Caco-2 (cell line): ENCODE measurements around the gene MCC. TPM values are rescaled to one million over a fixed set of nuclear protein-coding genes. Genes with fewer than 3 reads are reported as not detected.

ENCODE experiments used
- Bru-seq: library from RNA; stranded (reverse); fragments of 400-500 nt; gene quantifications from one replicate; lab custom pipeline; 2021; lab: Mats Ljungman, UMichigan
- BruChase-seq, 2 experiments: library from RNA; stranded (reverse); fragments of 400-500 nt; gene quantifications; one replicate each; lab custom pipeline; 2021; lab: Mats Ljungman, UMichigan
- BruUV-seq: library from RNA; stranded (reverse); fragments of 400-500 nt; replicated peaks from 2 replicates; lab custom pipeline; 2021; lab: Mats Ljungman, UMichigan
- CTCF ChIA-PET: fragments of 300-600 bp; sonication (Branson Sonifier 250); formaldehyde crosslinking; loops from one replicate; lab custom pipeline; 2022; ENCODE audit warnings: antibody characterized with exemption; lab: Charles Lee
- POLR2A ChIA-PET: fragments of 300-600 bp; sonication (Branson Sonifier 250); formaldehyde crosslinking; loops from one replicate; lab custom pipeline; 2022; ENCODE audit warnings: antibody characterized with exemption; lab: Charles Lee
- DNase-seq, 2 experiments: peaks; one replicate each; pipeline versions ENCODE4 v3.0.0 to v3.0.0-alpha.2; 2020 to 2022
- H3K27me3 ChIP-seq: replicated peaks from 2 replicates; pipeline ENCODE4 v1.6.0; 2011; ENCODE audit warnings: low read length; ENCODE audit not compliant: control insufficient read depth, insufficient read depth
- H3K36me3 ChIP-seq: 2 replicates; pipeline ENCODE4 v1.5.1; 2011; ENCODE audit warnings: low read length; ENCODE audit not compliant: control insufficient read depth, insufficient read depth
- H3K4me1 ChIP-seq: fragments of 250-450 bp; sonication (Bioruptor Pico); 2 replicates; pipeline ENCODE4 v1.5.1; 2020; ENCODE audit warnings: mild to moderate bottlenecking
- H3K4me3 ChIP-seq: 2 replicates; pipeline ENCODE4 v1.5.1; 2011; ENCODE audit warnings: low read depth, mild to moderate bottlenecking, control low read depth, low read length
- H3K9me3 ChIP-seq: fragments of 250-450 bp; sonication (Bioruptor Pico); 2 replicates; pipeline ENCODE4 v1.5.1; 2020; ENCODE audit warnings: mild to moderate bottlenecking, moderate library complexity
- H3K27ac Mint-ChIP-seq: one replicate; pipeline ENCODE4 v1.8.0; 2022; ENCODE audit warnings: mixed read lengths; ENCODE audit not compliant: unreplicated experiment
- H3K27me3 Mint-ChIP-seq: one replicate; pipeline ENCODE4 v1.8.0; 2022; ENCODE audit warnings: mixed read lengths; ENCODE audit not compliant: insufficient read depth, unreplicated experiment
- H3K36me3 Mint-ChIP-seq: one replicate; pipeline ENCODE4 v1.8.0; 2022; ENCODE audit warnings: mild to moderate bottlenecking, mixed read lengths; ENCODE audit not compliant: insufficient read depth, unreplicated experiment
- H3K4me1 Mint-ChIP-seq: one replicate; pipeline ENCODE4 v1.8.0; 2022; ENCODE audit warnings: low read depth, mixed read lengths; ENCODE audit not compliant: unreplicated experiment
- H3K4me3 Mint-ChIP-seq: one replicate; pipeline ENCODE4 v1.8.0; 2022; ENCODE audit warnings: mild to moderate bottlenecking, moderate library complexity, mixed read lengths; ENCODE audit not compliant: unreplicated experiment
- H3K9me3 Mint-ChIP-seq: one replicate; pipeline ENCODE4 v1.8.0; 2022; ENCODE audit warnings: mixed read lengths; ENCODE audit not compliant: unreplicated experiment
- CTCF ChIP-seq, 2 experiments: fragments of 200-600 bp in 1 of 2; IDR thresholded peaks; 1 replicate in 1 of 2; 2 replicates in 1 of 2; pipeline versions ENCODE4 v1.5.1 to v1.8.0; 2011 to 2022; ENCODE audit warnings: antibody characterized with exemption in 1 of 2, control low read depth in 1 of 2, inconsistent platforms in 1 of 2, low read depth in 1 of 2, low read length in 1 of 2, mild to moderate bottlenecking in 1 of 2, moderate library complexity in 1 of 2; ENCODE audit not compliant: insufficient read depth in 1 of 2, severe bottlenecking in 1 of 2, unreplicated experiment in 1 of 2
- intact Hi-C: fragments of 100-400 bp; cut with micrococcal nuclease; formaldehyde crosslinking; loops from one replicate; pipeline ENCODE4 v1.10.0; 2022; ENCODE audit not compliant: unreplicated experiment
- long read RNA-seq: library from polyadenylated mRNA; stranded (forward); transcript quantifications from one replicate; pipeline ENCODE4 v2.0.0, GENCODE V29; 2022
- total RNA-seq: library from RNA; stranded (reverse); gene quantifications from 2 replicates; pipeline ENCODE4 v1.2.3, GENCODE V29; 2022

MCC gene
- total RNA-seq = 0.09 TPM in 1 of 2 replicates, not detected in the other
- Bru-seq, nascent RNA = percentile 10 among the genes with signal in this experiment
- BruChase-seq, experiment 1, labeled RNA remaining after a 2-hour chase = percentile 10 among the genes with signal in this experiment
- BruChase-seq, experiment 2, labeled RNA remaining after a 6-hour chase = percentile 6 among the genes with signal in this experiment
- long read RNA-seq, partial matches to known transcripts = 0 of 2 reads
- long read RNA-seq, other reads (novel, unspliced or antisense) = 2 of 2 reads

GRCh38 chr5:113487781-113488644, at the start of gene MCC:
MCC (minus strand) TSS chr5:113488453.
- TF ChIP-seq CTCF (IDR thresholded peaks at IDR 0.05; ENCODE audit: insufficient read depth in 1 of 2, low read depth in 1 of 2, low read length in 1 of 2, severe bottlenecking in 1 of 2, unreplicated experiment in 1 of 2) = no peak
- no peaks in the 10 kb centered on the region for H3K4me1 ChIP-seq
- BruUV-seq = no TSS peak
- H3K27me3 ChIP-seq = no peaks in the 10 kb centered on the region; the same call in 1 of the 2 replicates
- intact Hi-C loops = no loop called here
- peak within 1 kb of the TSS; percentile 65 for H3K4me3 ChIP-seq
- no peaks in the 10 kb centered on the region for H3K36me3 Mint-ChIP-seq
- peaks cover 4% of the 10 kb centered on the region for H3K27me3 Mint-ChIP-seq
- no peak within 1 kb of the TSS for H3K27ac Mint-ChIP-seq
- H3K9me3 ChIP-seq = peaks cover 16% of the 10 kb centered on the region; the same call in 1 of the 2 replicates
- H3K9me3 Mint-ChIP-seq = peaks cover 19% of the 10 kb centered on the region
- DNase-seq = peak; percentile 82
- no peaks in the 10 kb centered on the region for H3K36me3 ChIP-seq
- H3K4me3 Mint-ChIP-seq = peak within 1 kb of the TSS; percentile 91
- ChIA-PET POLR2A (no interaction called here), CTCF (interaction anchor here (0.6 kb wide), 1 partner anchor 124 kb away, joined by 3 read pairs; no protein-coding TSS in a partner anchor)
- H3K4me1 Mint-ChIP-seq = no peaks in the 10 kb centered on the region

- Histone ChIP-seq H3K4me1 (no peaks in the 10 kb centered on the region), H3K36me3 (no peaks in the 10 kb centered on the region), H3K4me3 (no peak overlapping the region), H3K9me3 (peaks cover 16% of the 10 kb centered on the region), H3K27me3 (no peaks in the 10 kb centered on the region)
- intact Hi-C loops = no loop called here
- Mint-ChIP-seq H3K27ac (no peak overlapping the region), H3K9me3 (peaks cover 15% of the 10 kb centered on the region), H3K4me1 (no peaks in the 10 kb centered on the region), H3K36me3 (peaks cover 20% of the 10 kb centered on the region), H3K4me3 (no peak overlapping the region), H3K27me3 (no peaks in the 10 kb centered on the region)
- BruUV-seq = no TSS peak
- TF ChIP-seq CTCF (IDR thresholded peaks at IDR 0.05; ENCODE audit: insufficient read depth in 1 of 2, low read depth in 1 of 2, low read length in 1 of 2, severe bottlenecking in 1 of 2, unreplicated experiment in 1 of 2) = no peak
- CTCF ChIA-PET = no interaction called here
- POLR2A ChIA-PET = no interaction called here
- no peak for DNase-seq
These were observed 43.4 kb upstream of the MCC start for GRCh38 chr5:113531481-113532159.

- Mint-ChIP-seq H3K9me3 (peaks cover 15% of the 10 kb centered on the region), H3K36me3 (peaks cover 12% of the 10 kb centered on the region), H3K4me1 (no peaks in the 10 kb centered on the region), H3K27me3 (no peaks in the 10 kb centered on the region), H3K27ac (no peak overlapping the region), H3K4me3 (no peak overlapping the region)
- Histone ChIP-seq H3K9me3 (peaks cover 16% of the 10 kb centered on the region), H3K27me3 (no peaks in the 10 kb centered on the region), H3K4me1 (no peaks in the 10 kb centered on the region), H3K36me3 (no peaks in the 10 kb centered on the region), H3K4me3 (no peak overlapping the region)
- ChIA-PET CTCF (no interaction called here), POLR2A (no interaction called here)
- no TSS peak for BruUV-seq
- intact Hi-C loops = no loop called here
- TF ChIP-seq CTCF (IDR thresholded peaks at IDR 0.05; ENCODE audit: insufficient read depth in 1 of 2, low read depth in 1 of 2, low read length in 1 of 2, severe bottlenecking in 1 of 2, unreplicated experiment in 1 of 2) = no peak
- no peak for DNase-seq
These were observed 39.5 kb upstream of the MCC start for GRCh38 chr5:113527746-113528145.
